AG04449 (cell line): ENCODE measurements around the gene PALLD.
"Not testable (repeated sequence)": the region's sequence is repeated elsewhere in the genome, so short reads cannot be mapped to it uniquely, and the experiment has no call there.

ENCODE experiments used
- CTCF ChIA-PET: fragments of 350-600 bp; formaldehyde crosslinking; extraction: SDS; loops from one replicate; lab custom pipeline; 2021; ENCODE audit warnings: antibody characterized with exemption; lab: Yijun Ruan, JAX
- POLR2A ChIA-PET: fragments of 400-600, 350-600 bp; formaldehyde crosslinking; extraction: SDS; loops from one replicate; lab custom pipeline; 2020; ENCODE audit warnings: antibody characterized with exemption, inconsistent platforms; lab: Yijun Ruan, JAX
- DNase-seq: peaks from one replicate; pipeline ENCODE4 v3.0.0-alpha.2; 2010; ENCODE audit warnings: low read depth, low spot score
- H3K4me3 ChIP-seq: 2 replicates; pipeline ENCODE4 v1.5.1; 2011; ENCODE audit warnings: low read depth, mild to moderate bottlenecking, control low read depth, low read length
- CTCF ChIP-seq: IDR thresholded peaks from one replicate; pipeline ENCODE4 v1.5.1; 2011; ENCODE audit warnings: mild to moderate bottlenecking, moderate library complexity, low read length, control low read depth, inconsistent platforms; ENCODE audit not compliant: insufficient read depth; ENCODE audit errors: missing control alignments

PALLD gene

DNA sequence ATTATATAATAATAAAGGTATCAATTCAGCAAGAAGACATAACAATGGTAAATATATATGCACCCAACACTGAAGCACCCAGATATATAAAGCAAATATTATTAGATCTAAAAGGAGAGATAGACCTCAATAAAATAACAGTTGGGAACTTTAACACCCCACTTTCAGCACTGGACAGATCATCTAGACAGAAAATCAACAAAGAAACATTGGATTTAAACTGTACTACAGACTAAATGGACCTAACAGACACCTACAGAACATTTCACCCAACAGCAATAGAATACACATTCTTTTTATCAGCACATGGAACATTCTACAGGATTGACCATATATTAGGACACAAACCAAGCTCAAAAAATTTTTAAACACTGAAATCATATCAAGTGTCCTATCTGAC lies 436.6 kb downstream of the PALLD start:
- H3K4me3 ChIP-seq = no peak overlapping the region
- no peak for TF ChIP-seq CTCF
- DNase-seq = no peak
- POLR2A ChIA-PET = no interaction called here
- CTCF ChIA-PET = interaction anchor here (1.0 to 7.8 kb wide), 3 partner anchors 11 to 633 kb away, joined by 3 to 53 read pairs (median 3); no protein-coding TSS in a partner anchor

DNA sequence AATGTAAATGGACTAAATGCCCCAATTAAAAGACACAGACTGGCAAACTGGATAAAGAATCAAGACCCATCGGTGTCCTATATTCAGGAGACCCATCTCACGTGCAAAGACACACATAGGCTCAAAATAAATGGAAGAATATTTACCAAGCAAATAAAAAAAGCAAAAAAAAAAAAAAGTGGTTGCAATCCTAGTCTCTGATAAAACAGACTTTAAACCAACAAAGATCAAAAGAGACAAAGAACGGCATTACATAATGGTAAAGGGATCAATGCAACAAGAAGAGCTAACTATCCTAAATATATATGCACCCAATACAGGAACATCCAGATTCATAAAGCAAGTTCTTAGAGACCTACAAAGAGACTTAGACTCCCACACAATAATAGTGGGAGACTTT lies 440.6 kb downstream of the PALLD start:
- POLR2A ChIA-PET = not testable (repeated sequence)
- CTCF ChIA-PET = interaction anchor here (7.8 kb wide), 1 partner anchor 15 kb away, joined by 53 read pairs; no protein-coding TSS in a partner anchor

DNA sequence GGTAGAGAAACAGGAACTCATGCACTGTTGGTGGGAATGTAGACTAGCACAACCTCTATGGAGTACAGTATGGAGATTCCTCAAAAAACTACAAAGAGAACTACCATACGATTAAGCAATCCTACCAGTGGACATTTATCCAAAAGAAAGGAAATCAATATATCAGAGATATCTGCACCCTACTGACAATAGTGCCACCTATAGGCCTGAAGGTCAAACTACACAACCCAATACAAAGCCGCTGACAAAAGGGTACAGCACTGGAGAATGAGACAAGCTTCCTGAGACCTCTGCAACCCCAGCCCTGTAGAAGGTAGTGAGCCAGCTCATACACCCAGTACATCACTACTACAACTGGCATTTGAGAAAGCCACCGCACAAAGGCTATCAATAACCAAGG lies 446.1 kb downstream of the PALLD start:
- ChIA-PET CTCF (interaction anchor here (0.8 to 4.3 kb wide), 3 partner anchors 14 to 42 kb away, joined by 4 to 20 read pairs (median 5); no protein-coding TSS in a partner anchor), POLR2A (no interaction called here)
- peak; percentile 12 for TF ChIP-seq CTCF
- H3K4me3 ChIP-seq = no peak overlapping the region
- DNase-seq = no peak

More for the DNA sequence above, 440.6 kb downstream of the PALLD start:
- DNase-seq, H3K4me3 ChIP-seq: not testable (repeated sequence)

- DNase-seq = no peak
Measured at GRCh38 chr4:168945291-168945690, 448.4 kb downstream of the PALLD start.

GRCh38 chr4:168952821-168953246 lies 456.0 kb downstream of the PALLD start:
- POLR2A ChIA-PET, H3K4me3 ChIP-seq, DNase-seq: not testable (repeated sequence)
- CTCF ChIA-PET = interaction anchor here (1.4 kb wide), 1 partner anchor 540 kb away, joined by 3 read pairs; no protein-coding TSS in a partner anchor

More at GRCh38 chr4:168945291-168945690, 448.4 kb downstream of the PALLD start:
- CTCF ChIA-PET = interaction anchor here (1.4 to 4.3 kb wide), 2 partner anchors 18 to 21 kb away, joined by 3 to 20 read pairs; no protein-coding TSS in a partner anchor
- TF ChIP-seq CTCF = no peak
- POLR2A ChIA-PET = no interaction called here
- no peak overlapping the region for H3K4me3 ChIP-seq

GRCh38 chr4:168955674-168956073 lies 458.8 kb downstream of the PALLD start:
- DNase-seq = no peak
- TF ChIP-seq CTCF = no peak
- CTCF ChIA-PET = interaction anchor here (0.7 to 1.2 kb wide), 2 partner anchors 31 to 538 kb away, joined by 3 read pairs; no protein-coding TSS in a partner anchor
- H3K4me3 ChIP-seq = no peak overlapping the region
- POLR2A ChIA-PET = no interaction called here

GRCh38 chr4:168960716-168961115 lies 463.9 kb downstream of the PALLD start:
- ChIA-PET CTCF (no interaction called here), POLR2A (no interaction called here)
- no peak for DNase-seq
- H3K4me3 ChIP-seq = no peak overlapping the region
- TF ChIP-seq CTCF = no peak
